Mucosa of stomach (tissue), 1 donor: ENCODE results near the gene TSPAN15.
"Not testable (repeated sequence)": the region's sequence is repeated elsewhere in the genome, so short reads cannot be mapped to it uniquely, and the experiment has no call there.

Experiments
- H3K27me3 ChIP-seq: one replicate; pipeline ENCODE4 v1.7.0; 2013; ENCODE audit warnings: mild to moderate bottlenecking, low read length; ENCODE audit not compliant: control insufficient read depth, insufficient read depth
- H3K36me3 ChIP-seq: one replicate; pipeline ENCODE4 v1.7.0; 2013; ENCODE audit warnings: low read length; ENCODE audit not compliant: control insufficient read depth, insufficient read depth
- H3K4me1 ChIP-seq: one replicate; pipeline ENCODE4 v1.7.0; 2013; ENCODE audit warnings: mild to moderate bottlenecking, low read length; ENCODE audit not compliant: control insufficient read depth, insufficient read depth
- H3K4me3 ChIP-seq: one replicate; pipeline ENCODE4 v1.7.0; 2013; ENCODE audit warnings: low read length
- H3K9ac ChIP-seq: one replicate; pipeline ENCODE4 v1.7.0; 2013; ENCODE audit warnings: mild to moderate bottlenecking, low read length, moderate library complexity
- H3K9me3 ChIP-seq: one replicate; pipeline ENCODE4 v1.7.0; 2013; ENCODE audit warnings: mild to moderate bottlenecking, low read length, moderate library complexity; ENCODE audit not compliant: control insufficient read depth
- donor health status: Pancreatic carcinoma.

The TSPAN15 gene

GRCh38 chr10:69527961-69528360 lies 76.7 kb downstream of the TSPAN15 start:
- H3K36me3 ChIP-seq, result no peaks in the 10 kb centered on the region
- H3K27me3 ChIP-seq, result no peaks in the 10 kb centered on the region
- H3K9me3 ChIP-seq, result no peaks in the 10 kb centered on the region
- H3K4me1 ChIP-seq, result no peaks in the 10 kb centered on the region
- H3K9ac ChIP-seq, result no peak overlapping the region
- H3K4me3 ChIP-seq, result no peak overlapping the region

GRCh38 chr10:69533658-69534057 lies 82.4 kb downstream of the TSPAN15 start:
- H3K9me3 ChIP-seq, result no peaks in the 10 kb centered on the region
- no peak overlapping the region for H3K9ac ChIP-seq
- H3K36me3 ChIP-seq, result no peaks in the 10 kb centered on the region
- H3K4me1 ChIP-seq, result no peaks in the 10 kb centered on the region
- H3K4me3 ChIP-seq, result no peak overlapping the region
- no peaks in the 10 kb centered on the region for H3K27me3 ChIP-seq

- not testable (repeated sequence) for H3K9me3 ChIP-seq, H3K4me3 ChIP-seq, H3K4me1 ChIP-seq, H3K36me3 ChIP-seq, H3K27me3 ChIP-seq, H3K9ac ChIP-seq
Measured at GRCh38 chr10:69536521-69536920, 85.3 kb downstream of the TSPAN15 start.

- H3K9ac ChIP-seq, result no peak overlapping the region
- no peaks in the 10 kb centered on the region for H3K27me3 ChIP-seq
- H3K36me3 ChIP-seq, result no peaks in the 10 kb centered on the region
Measured at GRCh38 chr10:69537449-69537848, 86.2 kb downstream of the TSPAN15 start.

GRCh38 chr10:69538461-69538860 lies 87.2 kb downstream of the TSPAN15 start:
- H3K4me1 ChIP-seq, result no peaks in the 10 kb centered on the region
- no peak overlapping the region for H3K4me3 ChIP-seq
- H3K9me3 ChIP-seq, result no peaks in the 10 kb centered on the region
- H3K36me3 ChIP-seq, result no peaks in the 10 kb centered on the region
- H3K27me3 ChIP-seq, result no peaks in the 10 kb centered on the region
- no peak overlapping the region for H3K9ac ChIP-seq

More at GRCh38 chr10:69537449-69537848, 86.2 kb downstream of the TSPAN15 start:
- H3K4me1 ChIP-seq, result no peaks in the 10 kb centered on the region
- no peaks in the 10 kb centered on the region for H3K9me3 ChIP-seq
- H3K4me3 ChIP-seq, result no peak overlapping the region

- Histone ChIP-seq H3K9ac (no peak overlapping the region), H3K36me3 (no peaks in the 10 kb centered on the region), H3K4me3 (no peak overlapping the region), H3K9me3 (no peaks in the 10 kb centered on the region), H3K27me3 (no peaks in the 10 kb centered on the region), H3K4me1 (no peaks in the 10 kb centered on the region)
Measured at GRCh38 chr10:69541463-69541862, 90.2 kb downstream of the TSPAN15 start.

- Histone ChIP-seq H3K4me3 (no peak overlapping the region), H3K9ac (no peak overlapping the region), H3K27me3 (no peaks in the 10 kb centered on the region), H3K36me3 (no peaks in the 10 kb centered on the region), H3K4me1 (no peaks in the 10 kb centered on the region), H3K9me3 (no peaks in the 10 kb centered on the region)
Measured at GRCh38 chr10:69549959-69550358, 98.7 kb downstream of the TSPAN15 start.

GRCh38 chr10:69552268-69552667 lies 101.0 kb downstream of the TSPAN15 start:
- H3K9ac ChIP-seq, result no peak overlapping the region
- no peak overlapping the region for H3K4me3 ChIP-seq

GRCh38 chr10:69553328-69553727 lies 102.1 kb downstream of the TSPAN15 start:
- Histone ChIP-seq H3K4me1 (no peaks in the 10 kb centered on the region), H3K4me3 (no peak overlapping the region), H3K9me3 (no peaks in the 10 kb centered on the region), H3K36me3 (no peaks in the 10 kb centered on the region), H3K27me3 (no peaks in the 10 kb centered on the region), H3K9ac (no peak overlapping the region)

More at GRCh38 chr10:69552268-69552667, 101.0 kb downstream of the TSPAN15 start:
- Histone ChIP-seq H3K36me3 (no peaks in the 10 kb centered on the region), H3K27me3 (no peaks in the 10 kb centered on the region), H3K4me1 (no peaks in the 10 kb centered on the region), H3K9me3 (no peaks in the 10 kb centered on the region)

GRCh38 chr10:69554611-69555010 lies 103.3 kb downstream of the TSPAN15 start:
- Histone ChIP-seq H3K4me1 (no peaks in the 10 kb centered on the region), H3K36me3 (no peaks in the 10 kb centered on the region), H3K4me3 (no peak overlapping the region), H3K9me3 (no peaks in the 10 kb centered on the region), H3K27me3 (no peaks in the 10 kb centered on the region), H3K9ac (no peak overlapping the region)
